ENCODE data around the gene KXD1.

Gene KXD1

DNA sequence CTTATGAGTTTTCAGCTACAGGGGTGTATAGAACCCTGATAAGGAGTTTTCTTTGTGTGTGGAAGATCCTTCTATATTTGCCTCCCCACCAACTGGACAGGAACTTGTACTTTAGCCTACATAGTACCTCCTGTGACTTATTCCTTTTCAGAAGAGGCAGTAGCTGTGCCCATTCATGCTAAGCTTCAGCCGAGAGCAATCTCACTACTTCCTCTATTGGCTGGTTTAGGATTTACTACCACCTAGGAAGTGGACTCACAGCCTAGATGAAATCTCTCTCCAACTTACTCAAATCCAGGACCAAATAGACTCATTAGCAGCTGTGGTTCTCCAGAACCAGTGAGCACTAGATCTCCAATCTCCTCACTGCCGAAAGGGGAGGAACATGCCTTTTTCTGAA is 28.6 kb downstream of the KXD1 start:
- Histone ChIP-seq H3K4me3 (ENCODE audit: insufficient read length, low read depth) (no peak overlapping the region), H3K27me3 (ENCODE audit: insufficient read depth, insufficient read length) (no peaks in the 10 kb centered on the region), H3K4me1 (ENCODE audit: insufficient read depth, insufficient read length) (peaks cover 9% of the 10 kb centered on the region), H3K9me3 (ENCODE audit: insufficient read depth, low read length) (peaks cover 4% of the 10 kb centered on the region; the same call in 1 of the 2 replicates), H3K36me3 (ENCODE audit: insufficient read depth, insufficient read length, low read length) (peaks cover 5% of the 10 kb centered on the region), H3K9ac (ENCODE audit: insufficient read length, low read depth) (no peak overlapping the region)
- no peak for TF ChIP-seq ZNF274 (IDR thresholded peaks at IDR 0.05; ENCODE audit: low read depth, low read length)
- TF ChIP-seq SUZ12 (IDR thresholded peaks at IDR 0.05; ENCODE audit: extremely low read depth, insufficient read depth, insufficient read length), result no peak
- TF ChIP-seq YY1 (IDR thresholded peaks at IDR 0.05; ENCODE audit: insufficient read depth, insufficient read length), result no peak
- no peak for DNase-seq (ENCODE audit: low read depth, low spot score)

DNA sequence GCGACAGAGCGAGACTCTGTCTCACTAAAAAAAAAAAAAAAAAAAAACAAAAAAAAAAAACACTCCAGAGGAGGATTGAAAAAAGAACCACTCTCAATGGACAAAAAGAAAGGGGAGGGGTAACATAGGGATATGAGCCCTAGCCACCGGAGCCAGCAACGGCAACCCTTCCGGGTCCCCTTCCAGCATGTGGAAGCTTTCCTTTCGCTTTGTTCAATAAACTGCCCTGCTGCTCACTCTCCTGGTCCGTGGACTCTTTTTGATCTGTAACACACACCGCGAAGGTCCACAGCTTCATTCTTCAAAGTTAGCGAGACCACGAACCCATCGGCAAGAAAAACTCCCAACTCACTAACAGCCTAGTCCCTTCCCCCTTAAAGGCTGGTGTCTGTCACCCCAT is 29.9 kb downstream of the KXD1 start:
- H3K9ac ChIP-seq (ENCODE audit: insufficient read length, low read depth), result peak overlapping the region; percentile 97
- peaks cover 13% of the 10 kb centered on the region for H3K36me3 ChIP-seq (ENCODE audit: insufficient read depth, insufficient read length, low read length)
- peaks cover 4% of the 10 kb centered on the region; the same call in 1 of the 2 replicates for H3K9me3 ChIP-seq (ENCODE audit: insufficient read depth, low read length)
- H3K27me3 ChIP-seq (ENCODE audit: insufficient read depth, insufficient read length), result no peaks in the 10 kb centered on the region
- H3K4me1 ChIP-seq (ENCODE audit: insufficient read depth, insufficient read length), result peaks cover 9% of the 10 kb centered on the region
- TF ChIP-seq SUZ12 (IDR thresholded peaks at IDR 0.05; ENCODE audit: extremely low read depth, insufficient read depth, insufficient read length) (no peak), YY1 (IDR thresholded peaks at IDR 0.05; ENCODE audit: insufficient read depth, insufficient read length) (no peak), ZNF274 (IDR thresholded peaks at IDR 0.05; ENCODE audit: low read depth, low read length) (no peak)
- DNase-seq (ENCODE audit: low read depth, low spot score), result no peak
- peak overlapping the region; percentile 95 for H3K4me3 ChIP-seq (ENCODE audit: insufficient read length, low read depth)

DNA sequence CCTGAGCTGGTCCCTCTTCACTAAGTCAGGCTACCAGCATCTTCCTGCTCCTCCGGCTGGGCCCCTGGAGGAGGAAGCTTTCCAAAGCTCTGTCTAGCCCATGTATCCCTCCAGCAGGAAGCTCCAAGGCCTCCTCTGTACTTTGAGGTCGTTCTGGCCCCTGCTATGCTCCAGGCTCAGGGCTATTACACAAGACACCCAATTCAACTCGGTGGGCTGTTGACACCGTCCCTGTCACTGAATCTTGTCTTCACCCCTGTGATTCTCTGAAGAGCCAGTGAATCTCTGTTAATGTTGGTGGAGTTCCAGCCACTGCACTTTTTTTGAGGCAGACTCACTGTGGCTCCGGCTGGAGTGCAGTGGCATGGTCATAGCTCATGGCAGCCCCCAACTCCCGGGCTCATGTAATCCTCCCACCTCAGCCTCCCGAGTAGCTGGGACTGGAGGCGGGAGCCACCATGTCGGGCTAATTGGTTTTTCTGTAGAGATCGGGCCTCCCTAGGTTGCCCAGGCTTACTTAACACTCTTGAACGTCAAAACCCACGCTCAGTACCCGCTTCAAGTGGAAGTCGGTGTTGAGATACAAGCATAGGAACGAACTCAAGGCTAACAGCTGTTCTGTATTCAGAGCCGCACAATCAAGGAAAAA is 30.4 kb downstream of the KXD1 start:
- no peak for TF ChIP-seq ZNF274 (IDR thresholded peaks at IDR 0.05; ENCODE audit: low read depth, low read length)
- no peak for TF ChIP-seq SUZ12 (IDR thresholded peaks at IDR 0.05; ENCODE audit: extremely low read depth, insufficient read depth, insufficient read length)
- TF ChIP-seq YY1 (IDR thresholded peaks at IDR 0.05; ENCODE audit: insufficient read depth, insufficient read length), result no peak
- Histone ChIP-seq H3K9ac (ENCODE audit: insufficient read length, low read depth) (peak overlapping the region; percentile 97), H3K27me3 (ENCODE audit: insufficient read depth, insufficient read length) (no peaks in the 10 kb centered on the region), H3K4me3 (ENCODE audit: insufficient read length, low read depth) (peak overlapping the region; percentile 95), H3K36me3 (ENCODE audit: insufficient read depth, insufficient read length, low read length) (peaks cover 14% of the 10 kb centered on the region), H3K4me1 (ENCODE audit: insufficient read depth, insufficient read length) (peaks cover 9% of the 10 kb centered on the region), H3K9me3 (ENCODE audit: insufficient read depth, low read length) (peaks cover 4% of the 10 kb centered on the region; the same call in 1 of the 2 replicates)
- DNase-seq (ENCODE audit: low read depth, low spot score), result no peak

DNA sequence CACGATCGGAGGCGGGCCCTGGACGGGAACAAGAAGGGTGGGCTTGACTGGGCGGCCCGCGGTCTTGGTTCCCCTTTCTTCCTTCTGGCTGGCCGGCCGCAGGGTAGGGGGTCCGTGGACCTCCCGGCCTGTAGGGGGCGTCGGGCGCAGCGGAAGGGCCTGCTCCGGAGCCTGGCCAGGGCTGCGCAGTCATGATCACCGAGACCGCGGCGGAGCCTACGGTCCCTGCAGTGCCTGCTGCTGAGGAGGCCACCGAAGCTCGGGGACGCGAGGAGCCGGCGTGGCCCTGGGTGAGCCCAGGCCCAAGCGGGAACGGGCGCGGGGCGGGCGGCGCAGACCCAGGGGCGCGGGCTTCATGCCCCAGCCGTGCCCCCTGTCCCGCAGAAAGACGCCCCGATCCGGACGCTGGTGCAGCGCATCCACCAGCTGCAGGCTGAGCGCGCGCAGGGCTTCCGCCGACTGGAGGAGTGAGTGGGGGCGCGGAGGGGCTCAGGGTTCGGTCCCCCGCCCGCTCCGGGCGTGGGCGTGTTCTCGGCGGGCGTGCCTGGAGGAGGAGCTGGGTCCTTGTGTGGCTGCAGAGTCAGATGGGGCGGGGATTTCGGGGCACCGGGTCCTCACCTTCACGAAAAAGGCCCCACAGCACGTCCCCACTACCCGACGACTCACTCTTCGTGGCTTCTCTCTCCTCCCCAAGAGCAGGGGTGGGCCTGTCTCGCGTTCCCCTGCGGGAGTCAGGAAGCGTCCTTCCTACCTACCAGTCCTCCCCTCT is 31.1 kb downstream of the KXD1 start, which contains the start of gene REX1BD:
TSS of gene REX1BD (plus strand) at position 188 of the 769 bp plus-strand sequence. CDS start at position 192, 4 bp downstream.
- no peaks in the 10 kb centered on the region for H3K27me3 ChIP-seq (ENCODE audit: insufficient read depth, insufficient read length)
- peak within 1 kb of the TSS; percentile 95 for H3K4me3 ChIP-seq (ENCODE audit: insufficient read length, low read depth)
- DNase-seq (ENCODE audit: low read depth, low spot score), result peak; percentile 68
- H3K4me1 ChIP-seq (ENCODE audit: insufficient read depth, insufficient read length), result peaks cover 15% of the 10 kb centered on the region
- peaks cover 4% of the 10 kb centered on the region; the same call in 1 of the 2 replicates for H3K9me3 ChIP-seq (ENCODE audit: insufficient read depth, low read length)
- TF ChIP-seq YY1 (IDR thresholded peaks at IDR 0.05; ENCODE audit: insufficient read depth, insufficient read length), result no peak
- no peak for TF ChIP-seq ZNF274 (IDR thresholded peaks at IDR 0.05; ENCODE audit: low read depth, low read length)
- no peak for TF ChIP-seq SUZ12 (IDR thresholded peaks at IDR 0.05; ENCODE audit: extremely low read depth, insufficient read depth, insufficient read length)
- peaks cover 16% of the 10 kb centered on the region for H3K36me3 ChIP-seq (ENCODE audit: insufficient read depth, insufficient read length, low read length)
- H3K9ac ChIP-seq (ENCODE audit: insufficient read length, low read depth), result peak within 1 kb of the TSS; percentile 97

DNA sequence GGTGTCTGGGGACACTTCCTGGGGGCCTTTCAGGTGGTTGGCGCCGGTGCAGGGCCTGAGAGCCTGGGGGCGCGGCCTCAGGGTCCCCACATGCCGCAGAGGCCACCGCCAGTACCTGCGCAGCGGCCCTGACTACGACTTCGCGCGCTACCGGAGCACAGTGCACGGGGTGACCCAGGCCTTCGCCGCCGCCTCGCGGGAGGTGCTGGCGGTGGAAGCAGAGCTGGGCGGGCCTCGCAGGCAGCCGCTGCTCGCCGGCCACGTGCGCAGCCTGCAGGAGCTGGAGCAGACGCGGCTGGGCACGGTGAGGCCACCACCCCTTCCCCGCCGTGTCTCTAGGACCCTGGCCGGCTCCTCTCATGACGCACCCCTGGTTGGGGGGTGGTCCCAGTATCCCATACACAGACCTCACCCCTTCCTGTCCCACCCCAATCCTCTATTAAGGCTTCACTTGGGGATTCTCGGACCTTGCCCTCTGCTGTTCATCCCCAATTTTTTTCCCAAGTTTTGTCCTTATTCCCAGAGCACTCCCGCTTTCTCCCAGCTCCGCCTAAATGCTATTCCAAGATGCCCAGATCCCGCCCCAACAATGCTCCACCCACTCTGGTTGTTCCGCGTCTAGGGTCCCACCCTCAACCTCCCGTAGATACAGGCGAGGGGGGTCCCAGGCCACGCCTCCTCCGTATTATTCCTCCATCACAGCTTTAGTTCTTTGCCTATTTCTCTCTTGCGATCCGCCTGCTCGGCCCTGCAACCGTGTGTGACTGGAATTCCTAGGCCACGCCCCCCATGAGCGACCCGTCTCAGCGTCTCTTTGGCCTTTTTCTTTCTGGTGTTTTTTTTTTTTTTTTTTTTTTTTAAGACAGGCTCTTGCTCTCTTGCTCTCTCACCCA is 32.0 kb downstream of the KXD1 start:
- peak overlapping the region; percentile 97 for H3K9ac ChIP-seq (ENCODE audit: insufficient read length, low read depth)
- H3K36me3 ChIP-seq (ENCODE audit: insufficient read depth, insufficient read length, low read length), result peaks cover 16% of the 10 kb centered on the region
- peaks cover 15% of the 10 kb centered on the region for H3K4me1 ChIP-seq (ENCODE audit: insufficient read depth, insufficient read length)
- peak; percentile 57 for DNase-seq (ENCODE audit: low read depth, low spot score)
- peaks cover 4% of the 10 kb centered on the region; the same call in 1 of the 2 replicates for H3K9me3 ChIP-seq (ENCODE audit: insufficient read depth, low read length)
- TF ChIP-seq ZNF274 (IDR thresholded peaks at IDR 0.05; ENCODE audit: low read depth, low read length), result no peak
- TF ChIP-seq SUZ12 (IDR thresholded peaks at IDR 0.05; ENCODE audit: extremely low read depth, insufficient read depth, insufficient read length), result no peak
- no peak for TF ChIP-seq YY1 (IDR thresholded peaks at IDR 0.05; ENCODE audit: insufficient read depth, insufficient read length)
- peak overlapping the region; percentile 95 for H3K4me3 ChIP-seq (ENCODE audit: insufficient read length, low read depth)
- no peaks in the 10 kb centered on the region for H3K27me3 ChIP-seq (ENCODE audit: insufficient read depth, insufficient read length)

DNA sequence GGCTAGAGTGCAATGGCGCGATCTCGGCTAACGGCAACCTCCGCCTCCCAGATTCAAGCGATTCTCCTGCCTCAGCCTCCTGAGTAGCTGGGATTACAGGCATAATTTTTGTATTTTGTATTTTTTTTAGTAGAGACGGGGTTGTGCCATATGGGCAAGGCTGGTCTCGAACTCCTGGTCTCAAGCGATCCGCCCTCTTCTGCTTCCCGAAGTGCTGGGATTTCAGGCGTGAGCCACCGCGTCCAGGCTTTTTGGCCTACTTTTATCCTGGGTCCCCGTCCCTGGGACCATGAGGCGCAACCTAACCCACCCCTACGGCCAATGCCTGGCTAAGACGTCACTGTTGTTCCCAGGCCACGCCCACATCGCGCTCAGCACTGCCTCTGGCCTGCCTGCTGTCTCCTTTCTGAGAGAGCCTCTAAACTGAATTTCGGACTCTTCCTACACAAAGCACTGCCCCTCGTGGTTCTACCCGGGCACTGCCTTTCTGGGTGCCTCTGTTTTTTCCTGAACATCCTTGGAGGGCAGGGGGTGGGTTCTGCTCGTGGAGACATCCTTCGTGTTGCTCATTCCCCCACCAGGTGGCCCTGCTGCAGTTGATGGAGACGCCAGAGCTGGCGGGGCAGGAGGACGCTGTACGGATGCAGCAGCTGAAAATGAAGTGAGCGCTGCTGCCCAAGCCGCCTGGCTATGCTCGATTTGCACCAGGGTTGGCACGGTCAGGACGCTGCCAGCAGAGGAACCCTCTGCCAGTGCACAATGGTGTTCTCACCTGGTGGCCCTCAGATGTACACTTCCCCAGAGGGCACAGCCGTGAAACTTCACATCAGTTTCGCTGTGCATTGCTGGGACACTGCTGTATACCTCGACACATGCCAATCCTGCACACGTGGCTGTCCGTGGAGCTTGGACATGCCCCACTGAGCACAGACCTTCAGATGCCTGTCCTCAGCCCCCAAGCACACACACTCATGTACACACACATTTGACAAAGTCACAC is 32.9 kb downstream of the KXD1 start:
- DNase-seq (ENCODE audit: low read depth, low spot score), result peak; percentile 89
- no peaks in the 10 kb centered on the region for H3K27me3 ChIP-seq (ENCODE audit: insufficient read depth, insufficient read length)
- peak overlapping the region; percentile 97 for H3K9ac ChIP-seq (ENCODE audit: insufficient read length, low read depth)

More for the DNA sequence above, 32.9 kb downstream of the KXD1 start:
- Histone ChIP-seq H3K36me3 (ENCODE audit: insufficient read depth, insufficient read length, low read length) (peaks cover 16% of the 10 kb centered on the region), H3K4me1 (ENCODE audit: insufficient read depth, insufficient read length) (peaks cover 16% of the 10 kb centered on the region), H3K4me3 (ENCODE audit: insufficient read length, low read depth) (peak overlapping the region; percentile 95), H3K9me3 (ENCODE audit: insufficient read depth, low read length) (peaks cover 4% of the 10 kb centered on the region; the same call in 1 of the 2 replicates)
- no peak for TF ChIP-seq SUZ12 (IDR thresholded peaks at IDR 0.05; ENCODE audit: extremely low read depth, insufficient read depth, insufficient read length)
- no peak for TF ChIP-seq ZNF274 (IDR thresholded peaks at IDR 0.05; ENCODE audit: low read depth, low read length)
- no peak for TF ChIP-seq YY1 (IDR thresholded peaks at IDR 0.05; ENCODE audit: insufficient read depth, insufficient read length)

All from NT2/D1 (cell line).